GM12878 (cell line): ENCODE measurements around the gene ADM2. TPM values are rescaled to one million over a fixed set of nuclear protein-coding genes. Genes with fewer than 3 reads are reported as not detected.
A peak's percentile ranks its signal among the peaks of the same experiment; 100 is the strongest.

Source experiments
- ATF2 ChIP-seq: IDR thresholded peaks from 2 replicates; pipeline ENCODE4 v1.6.1; 2012; ENCODE audit warnings: low read length, inconsistent platforms
- ATF3 ChIP-seq: IDR thresholded peaks from 2 replicates; pipeline ENCODE4 v1.6.1; 2011; ENCODE audit warnings: low read depth, mild to moderate bottlenecking, low read length, moderate library complexity, borderline replicate concordance; ENCODE audit errors: extremely low read depth
- BCL11A ChIP-seq: IDR thresholded peaks from 2 replicates; pipeline ENCODE4 v1.6.1; 2011; ENCODE audit warnings: low read depth, low read length
- CBFB ChIP-seq: IDR thresholded peaks from 2 replicates; pipeline ENCODE4 v1.6.1; 2016; ENCODE audit warnings: antibody characterized with exemption, low read depth
- CBX3 ChIP-seq: fragments of 200-600 bp; sonication (generic); IDR thresholded peaks from 2 replicates; pipeline ENCODE4 v1.6.1; 2016; ENCODE audit warnings: low read depth, borderline replicate concordance
- CHD4 ChIP-seq: fragments of 200-600 bp; sonication (generic); IDR thresholded peaks from 2 replicates; pipeline ENCODE4 v1.6.1; 2016; ENCODE audit warnings: mild to moderate bottlenecking
- EZH2 ChIP-seq: IDR thresholded peaks from 2 replicates; pipeline ENCODE4 v1.6.1; 2012; ENCODE audit warnings: low read depth, mild to moderate bottlenecking, control low read depth, inconsistent platforms, low read length, borderline replicate concordance; ENCODE audit not compliant: control insufficient read depth
- HDAC6 ChIP-seq: fragments of 200-600 bp; sonication (generic); IDR thresholded peaks from one replicate; pipeline ENCODE4 v1.8.0; 2017; ENCODE audit warnings: antibody characterized with exemption; ENCODE audit not compliant: unreplicated experiment
- IRF4 ChIP-seq: IDR thresholded peaks from 2 replicates; pipeline ENCODE4 v1.6.1; 2011; ENCODE audit warnings: low read depth, low read length
- KAT2A ChIP-seq: conservative IDR thresholded peaks from 2 replicates; pipeline ENCODE4 v1.6.1; 2011; ENCODE audit warnings: low read depth, low read length; ENCODE audit not compliant: control insufficient read depth
- MAX ChIP-seq: IDR thresholded peaks from 2 replicates; pipeline ENCODE4 v1.6.1; 2012; ENCODE audit warnings: low read depth, low read length, improper control_type of control experiment
- NR2C1 ChIP-seq: fragments of 450-650 bp; IDR thresholded peaks from 2 replicates; pipeline ENCODE4 v1.6.1; 2017; ENCODE audit warnings: antibody characterized with exemption, mild to moderate bottlenecking, moderate library complexity
- PAX5 ChIP-seq: IDR thresholded peaks from 2 replicates; pipeline ENCODE4 v1.6.1; 2011; ENCODE audit warnings: low read depth, low read length, borderline replicate concordance
- PRDM15 ChIP-seq: fragments of 450-650 bp; formaldehyde crosslinking; IDR thresholded peaks from 2 replicates; pipeline ENCODE4 v1.4.0; 2020; ENCODE audit warnings: mild to moderate bottlenecking, moderate library complexity
- RFX5 ChIP-seq: IDR thresholded peaks from 2 replicates; pipeline ENCODE4 v1.6.1; 2011; ENCODE audit warnings: low read depth, low read length, improper control_type of control experiment
- WRNIP1 ChIP-seq: IDR thresholded peaks from 2 replicates; pipeline ENCODE4 v1.6.1; 2011; ENCODE audit warnings: low read depth, low read length, improper control_type of control experiment, borderline replicate concordance
- ZNF274 ChIP-seq: IDR thresholded peaks from one replicate; pipeline ENCODE4 v1.8.0; 2011; ENCODE audit not compliant: insufficient read length, insufficient read depth
- ZZZ3 ChIP-seq: IDR thresholded peaks from 2 replicates; pipeline ENCODE4 v1.6.1; 2011; ENCODE audit warnings: low read depth; ENCODE audit not compliant: control insufficient read depth, insufficient read length
- polyA plus RNA-seq, 11 experiments: library from polyadenylated mRNA; depleted of rRNA in 4 of 11; unstranded in 6 of 11; stranded (reverse) in 5 of 11; fragments of >200 nt; fragmentation: Nextera tagmentation in 4 of 11; fragmentation: Illumina TruSeq in 1 of 11; extraction: Ambion mirVana in 4 of 11; extraction: Trizol in 1 of 11; gene quantifications; 1 replicate in 1 of 11; 2 replicates in 10 of 11; pipeline versions ENCODE4 v1.2.1 to v1.2.3, GENCODE V29; 2011 to 2016; ENCODE audit warnings: inconsistent platforms in 2 of 11, missing spikeins in 2 of 11, low read depth in 1 of 11
- total RNA-seq, 4 experiments: library from RNA; depleted of rRNA in 3 of 4; stranded (reverse); fragments of >200 nt in 3 of 4; fragmentation: Illumina TruSeq in 1 of 4; extraction: Trizol in 1 of 4; gene quantifications; 2 replicates each; pipeline versions ENCODE4 v1.2.1 to v1.2.3, GENCODE V29; 2013 to 2021

ADM2 gene
- total and polyA plus RNA-seq, 10 of the 15 experiments (the other 5 are each of a cell fraction or from before 2014, with no cell fraction given) = 0.02 to 0.33 (median 0.12) TPM; not detected in 2

- TF ChIP-seq NR2C1 (peak; percentile 73), ZNF274 (no peak), CBX3 (no peak), HDAC6 (no peak), IRF4 (no peak), ATF3 (no peak), PRDM15 (CRISPR knock-in tag) (peak; percentile 65; the same call in 1 of the 2 replicates), CHD4 (no peak), ATF2 (no peak), WRNIP1 (no peak), RFX5 (no peak), ZZZ3 (no peak), CBFB (no peak), BCL11A (no peak), KAT2A (no peak), EZH2 (no peak), MAX (no peak), PAX5 (no peak)
- TF ChIP-seq, all 136 proteins: peak for 6
Observed at GRCh38 chr22:50530580-50530876, 49.2 kb downstream of the ADM2 start (continued).
